Lower leg skin (tissue), 4 donors: ENCODE data around the gene VPS26C. TPM values are rescaled to one million over a fixed set of nuclear protein-coding genes. Genes with fewer than 3 reads are reported as not detected.

ENCODE experiments used
- DNase-seq, 2 donors: peaks; one replicate each; pipeline ENCODE4 v3.0.0-alpha.2; 2019; ENCODE audit warnings: low spot score in 2 of 2
- H3K4me3 ChIP-seq: fragments of 200-600 bp; sonication (generic); 2 replicates; pipeline ENCODE4 v1.5.1; 2017; ENCODE audit warnings: mild to moderate bottlenecking, low read depth; ENCODE audit not compliant: poor library complexity, severe bottlenecking
- CTCF ChIP-seq, 3 donors: fragments of 450-650 bp; IDR thresholded peaks; one replicate each; pipeline ENCODE4 v1.5.1; 2016; ENCODE audit warnings: antibody characterized with exemption in 3 of 3, mild to moderate bottlenecking in 3 of 3, moderate library complexity in 2 of 3
- POLR2A ChIP-seq, 2 donors: fragments of 450-650 bp; IDR thresholded peaks; one replicate each; pipeline ENCODE4 v1.6.1; 2016 to 2017; ENCODE audit warnings: antibody characterized with exemption in 2 of 2, mild to moderate bottlenecking in 1 of 2, moderate library complexity in 1 of 2
- WGBS, 2 donors: methylation state at CpG; one replicate each; pipeline ENCODE4 v1.1.5; 2018; 5-methylcytosine and 5-hydroxymethylcytosine counted together
- intact Hi-C: fragments of 100-400 bp; cut with DNase I; formaldehyde crosslinking; loops from one replicate; pipeline ENCODE4 v1.15.0; 2023; ENCODE audit warnings: low total_unique reads
- total RNA-seq, 4 donors: library from RNA; depleted of rRNA; stranded (reverse); fragments of >200 nt; gene quantifications; one replicate each; pipeline ENCODE4 v1.1.0, GENCODE V29; 2016

The VPS26C gene
- total RNA-seq, 4 donors from 2014 or later, result 40.8 to 69.9 (median 49.2) TPM

GRCh38 chr21:37208741-37209225, 58.4 kb downstream of the VPS26C start:
- TF ChIP-seq POLR2A (IDR thresholded peaks at IDR 0.05) (no peak), CTCF (IDR thresholded peaks at IDR 0.05) (no peak)
- no peak for DNase-seq
- intact Hi-C loops, result no loop called here
- H3K4me3 ChIP-seq, result no peak overlapping the region
- WGBS, 2 donors, result 59 to 71% methylated on average over 15 of the region's 15 CpGs

- peak; percentile 40 to 91 for DNase-seq
- TF ChIP-seq POLR2A (IDR thresholded peaks at IDR 0.05) (no peak), CTCF (IDR thresholded peaks at IDR 0.05) (no peak)
- intact Hi-C loops, result no loop called here
- H3K4me3 ChIP-seq, result no peak overlapping the region
- 43 to 47% methylated on average over 15 of the region's 15 CpGs for WGBS, 2 donors
Observed at GRCh38 chr21:37208056-37208721, 58.9 kb downstream of the VPS26C start.

DNA sequence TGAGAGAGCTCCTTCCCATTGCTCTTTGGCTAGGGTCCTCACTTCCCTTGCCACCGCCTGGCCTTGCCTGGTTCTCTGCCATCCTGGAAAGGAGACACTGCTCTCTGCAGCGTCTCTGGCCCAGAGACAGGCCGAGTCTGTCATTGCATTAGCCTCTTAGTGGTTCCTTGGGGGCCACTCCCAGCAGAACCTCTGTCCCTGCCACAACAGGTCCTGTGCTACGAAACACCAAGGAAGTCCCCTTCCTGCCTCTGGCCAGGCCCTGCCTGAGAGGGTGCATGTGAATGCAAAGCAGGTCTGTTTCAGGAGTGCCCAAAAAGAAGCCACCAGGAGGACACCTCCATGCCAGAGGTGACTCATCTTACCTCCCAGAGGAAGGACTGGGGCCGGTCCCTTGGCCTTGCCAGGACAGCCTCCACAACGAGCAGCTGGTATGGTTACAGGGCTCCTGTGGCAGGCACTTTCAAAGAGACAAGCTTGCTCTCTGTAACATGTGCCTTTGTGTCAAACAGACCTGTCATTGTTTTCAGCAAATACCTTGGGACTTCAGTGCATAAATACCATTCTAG, 59.6 kb downstream of the VPS26C start:
- no peak overlapping the region for H3K4me3 ChIP-seq
- intact Hi-C loops, result no loop called here
- 19 to 36% methylated on average over 6 of the region's 6 CpGs for WGBS, 2 donors
- no peak for DNase-seq
- TF ChIP-seq CTCF (IDR thresholded peaks at IDR 0.05) (no peak), POLR2A (IDR thresholded peaks at IDR 0.05) (no peak)

- H3K4me3 ChIP-seq, result no peak overlapping the region
- DNase-seq, result no peak
- TF ChIP-seq CTCF (IDR thresholded peaks at IDR 0.05) (no peak), POLR2A (IDR thresholded peaks at IDR 0.05) (no peak)
- 86 to 87% methylated on average over 7 of the region's 7 CpGs for WGBS, 2 donors
- intact Hi-C loops, result no loop called here
Observed at GRCh38 chr21:37206496-37206895, 60.6 kb downstream of the VPS26C start.

DNA sequence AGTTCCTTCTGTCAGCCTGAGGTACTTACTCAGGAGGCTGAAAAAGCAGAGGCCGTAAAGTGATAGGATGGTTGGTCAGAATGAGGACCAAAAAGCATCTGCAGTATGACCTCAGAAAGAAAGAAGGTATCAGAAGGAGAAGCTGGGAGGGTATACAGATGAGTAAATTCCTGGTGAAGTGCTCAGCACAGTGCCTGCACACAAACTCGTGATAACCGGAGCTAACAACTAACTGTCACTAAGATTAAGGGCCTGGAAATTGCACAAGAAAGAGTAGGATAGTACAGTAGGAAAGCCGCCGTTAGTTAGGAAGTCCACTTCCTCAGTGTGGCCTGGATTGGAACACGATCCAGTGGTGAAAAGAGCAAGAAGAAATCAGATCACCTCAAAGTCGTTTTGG, 62.6 kb downstream of the VPS26C start:
- no peak for DNase-seq
- TF ChIP-seq POLR2A (IDR thresholded peaks at IDR 0.05) (no peak), CTCF (IDR thresholded peaks at IDR 0.05) (no peak)
- no peak overlapping the region for H3K4me3 ChIP-seq
- WGBS, 2 donors, result 79 to 88% methylated on average over 7 of the region's 7 CpGs
- intact Hi-C loops, result no loop called here
